GM18517 (cell line): ENCODE data around the gene OBP2A.

Experiments
- ATAC-seq: cut with Tn5 transposase; IDR thresholded peaks from one replicate; pipeline ENCODE4 v1.9.1; 2021; ENCODE audit warnings: mild to moderate bottlenecking, moderate library complexity; ENCODE audit not compliant: unreplicated experiment

OBP2A gene

DNA sequence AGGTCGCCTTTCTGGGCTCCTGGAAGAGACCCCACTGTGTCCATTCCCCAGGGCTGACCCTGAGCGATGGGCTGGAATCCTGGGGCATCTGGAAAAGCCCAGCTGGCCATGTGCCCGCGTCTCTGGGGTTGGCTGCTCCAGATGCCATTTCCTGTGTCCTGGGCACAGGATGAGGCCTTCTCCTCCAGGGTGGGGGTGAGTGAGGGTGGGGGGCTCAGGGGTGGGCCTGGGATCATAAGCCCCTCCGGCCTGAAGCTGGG lies 46.3 kb downstream of the OBP2A start:
- no peak for ATAC-seq

DNA sequence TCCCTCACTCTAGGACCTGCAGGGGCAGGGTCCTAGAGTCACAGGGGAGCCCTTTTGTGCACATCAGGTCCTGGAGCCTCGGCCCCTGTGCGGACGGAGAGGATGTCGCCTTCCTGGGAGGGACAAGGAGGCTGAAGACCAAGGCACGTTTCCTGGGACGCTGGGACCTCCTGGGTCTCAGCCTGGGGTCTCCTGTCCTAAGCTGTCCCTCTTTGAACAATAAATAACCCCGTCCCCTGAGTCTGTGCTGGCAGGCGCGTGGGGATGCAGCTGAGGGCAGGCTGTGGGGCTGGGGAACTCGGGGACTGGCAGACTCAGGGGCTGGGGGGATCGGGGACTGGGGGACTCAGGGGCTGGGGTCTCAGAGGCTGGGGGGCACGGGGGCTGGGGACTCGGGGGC lies 46.7 kb downstream of the OBP2A start:
- no peak for ATAC-seq

DNA sequence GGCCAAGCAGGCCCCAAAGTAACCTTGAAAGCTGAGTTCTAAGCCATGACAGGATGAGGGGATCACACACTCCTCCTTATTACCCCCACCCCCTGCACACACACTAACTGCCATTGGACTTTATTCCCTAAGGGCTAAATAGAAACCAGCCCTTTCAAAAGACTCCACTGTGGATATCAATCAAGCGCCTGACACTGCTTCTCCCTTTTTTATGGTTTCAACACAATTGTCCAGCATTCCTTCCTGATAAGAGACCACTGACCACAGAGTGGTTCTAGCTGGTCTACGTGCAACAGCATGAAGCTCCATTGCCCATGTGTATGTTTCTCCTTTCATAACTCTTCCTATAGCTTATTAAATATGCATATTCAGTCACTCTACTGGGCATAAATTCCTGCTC lies 50.3 kb downstream of the OBP2A start:
- ATAC-seq = no peak
